Fibroblast of gingiva (primary cell): ENCODE data around the gene CENPF.

Source experiments
- DNase-seq: peaks from one replicate; pipeline ENCODE4 v3.0.0-alpha.2; 2011; ENCODE audit warnings: low read depth

CENPF gene

DNA sequence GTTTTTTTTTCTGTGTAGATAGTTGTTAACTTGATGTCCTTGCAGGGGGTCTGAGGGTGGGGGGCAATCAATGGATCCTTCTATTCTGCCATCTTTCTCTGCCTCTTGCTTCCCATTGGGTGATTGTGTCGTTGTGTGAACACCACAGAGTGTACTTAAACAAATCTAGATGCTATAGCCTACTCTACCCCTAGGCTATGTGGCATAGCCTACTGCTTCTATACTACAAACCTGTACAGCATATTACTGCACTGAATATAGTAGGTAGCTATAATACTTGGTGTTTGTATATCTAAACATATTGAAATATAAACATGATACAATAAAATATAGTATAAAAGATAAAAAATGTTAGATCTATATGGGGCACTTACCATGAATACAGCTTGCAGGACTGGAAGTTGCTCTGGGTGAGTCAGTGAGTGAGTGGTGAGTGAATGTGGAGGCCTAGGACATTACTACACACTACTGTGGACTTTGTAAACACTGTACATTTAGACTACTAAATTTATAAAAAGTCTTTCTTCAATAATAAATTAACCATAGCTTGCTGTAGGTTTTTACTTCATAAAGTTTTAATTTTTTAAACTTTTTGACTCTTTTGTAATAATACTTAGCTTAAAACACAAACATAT lies 105.4 kb downstream of the CENPF start:
- no peak for DNase-seq

DNA sequence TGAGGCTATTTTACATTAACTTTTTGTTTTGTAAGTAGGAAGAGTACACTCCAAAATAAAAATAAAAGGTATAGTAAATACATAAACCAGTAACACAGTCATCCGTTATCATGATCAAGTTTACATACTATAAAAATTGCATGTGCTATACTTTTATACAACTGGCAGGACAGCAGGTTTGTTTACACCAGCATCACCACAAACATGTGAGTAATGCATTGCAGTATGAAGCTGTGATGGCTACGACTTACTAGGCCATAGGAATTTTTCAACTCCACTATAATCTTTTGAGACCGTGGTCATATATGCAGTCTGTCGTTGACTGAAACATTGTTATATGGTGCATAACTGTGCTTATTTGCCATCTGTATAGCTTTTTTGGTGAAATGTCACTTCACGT lies 106.2 kb downstream of the CENPF start:
- no peak for DNase-seq

DNA sequence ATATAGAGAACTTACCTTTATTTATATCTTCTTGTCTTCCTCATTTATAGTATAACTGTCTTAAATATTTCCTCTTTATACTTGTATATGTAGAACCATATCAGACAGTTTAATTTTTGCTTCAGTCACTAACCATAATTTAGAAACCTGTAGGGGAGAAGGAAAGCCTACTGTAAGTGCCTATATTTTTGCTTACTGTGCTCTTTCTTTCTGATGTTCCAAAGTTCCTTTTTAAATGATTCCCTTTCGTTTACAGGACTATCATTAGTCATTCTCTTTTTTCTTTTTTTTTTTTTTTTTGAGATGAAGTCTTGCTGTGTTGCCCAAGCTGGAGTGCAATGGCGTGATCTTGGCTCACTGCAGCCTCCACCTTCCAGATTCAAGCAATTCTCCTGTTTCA lies 109.7 kb downstream of the CENPF start:
- DNase-seq = no peak
